HepG2 (cell line): ENCODE results near the gene FTL. TPM values are rescaled to one million over a fixed set of nuclear protein-coding genes. Genes with fewer than 3 reads are reported as not detected.

Source experiments
- FOXJ3 ChIP-seq: sonication (generic); formaldehyde crosslinking; IDR thresholded peaks from 2 replicates; pipeline ENCODE4 v1.4.0; 2020; ENCODE audit warnings: missing genetic modification reagents, mild to moderate bottlenecking, borderline replicate concordance
- HMG20A ChIP-seq: IDR thresholded peaks from 2 replicates; pipeline ENCODE4 v1.6.1; 2016; ENCODE audit warnings: borderline replicate concordance
- KDM2A ChIP-seq: sonication (generic); formaldehyde crosslinking; IDR thresholded peaks from 2 replicates; pipeline ENCODE4 v1.4.0; 2020; ENCODE audit warnings: low read depth, missing genetic modification reagents, borderline replicate concordance
- PCBP2 ChIP-seq: fragments of 200-400 bp; formaldehyde crosslinking; optimal IDR thresholded peaks from 2 replicates; pipeline ENCODE3; 2018; ENCODE audit warnings: low read length, low read depth; ENCODE audit not compliant: poor library complexity, severe bottlenecking
- SCMH1 ChIP-seq: sonication (generic); formaldehyde crosslinking; IDR thresholded peaks from 2 replicates; pipeline ENCODE4 v1.9.0; 2021; ENCODE audit warnings: missing genetic modification reagents, mild to moderate bottlenecking, borderline replicate concordance
- SKI ChIP-seq: fragments of 450-650 bp; IDR thresholded peaks from one replicate; pipeline ENCODE4 v1.6.1; 2018; ENCODE audit warnings: mild to moderate bottlenecking; ENCODE audit not compliant: partially characterized antibody
- SMAD3 ChIP-seq: sonication (generic); formaldehyde crosslinking; IDR thresholded peaks from 2 replicates; pipeline ENCODE4 v1.4.0; 2020; ENCODE audit warnings: missing genetic modification reagents
- SRY ChIP-seq: sonication (generic); formaldehyde crosslinking; IDR thresholded peaks from 2 replicates; pipeline ENCODE4 v1.8.0; 2022; ENCODE audit warnings: mild to moderate bottlenecking, missing genetic modification reagents
- THYN1 ChIP-seq: sonication (generic); formaldehyde crosslinking; IDR thresholded peaks from 2 replicates; pipeline ENCODE4 v1.8.1; 2023; ENCODE audit warnings: low read depth, mild to moderate bottlenecking, moderate library complexity, missing genetic modification reagents, borderline replicate concordance
- TP53 ChIP-seq: sonication (generic); formaldehyde crosslinking; conservative IDR thresholded peaks from 2 replicates; pipeline ENCODE4 v1.4.0; 2020; ENCODE audit warnings: missing genetic modification reagents
- ZNF30 ChIP-seq: sonication (generic); formaldehyde crosslinking; IDR thresholded peaks from 2 replicates; pipeline ENCODE4 v1.5.0; 2020; ENCODE audit warnings: mild to moderate bottlenecking, missing genetic modification reagents
- ZNF567 ChIP-seq: sonication (generic); formaldehyde crosslinking; IDR thresholded peaks from 2 replicates; pipeline ENCODE4 v1.8.1; 2023; ENCODE audit warnings: mild to moderate bottlenecking, missing genetic modification reagents, borderline replicate concordance
- polyA plus RNA-seq, 8 experiments: library from polyadenylated mRNA; depleted of rRNA in 3 of 8; stranded (reverse) in 7 of 8; unstranded in 1 of 8; fragments of >200 nt; fragmentation: Illumina TruSeq in 4 of 8; extraction: Trizol in 4 of 8; gene quantifications; 2 replicates each; pipeline versions ENCODE4 v1.2.1 to v1.2.3, GENCODE V29; 2011 to 2016; ENCODE audit warnings: low read depth in 4 of 8, missing spikeins in 1 of 8, mixed read lengths in 1 of 8; ENCODE audit not compliant: insufficient read depth in 1 of 8
- total RNA-seq, 5 experiments: library from RNA; depleted of rRNA; stranded (reverse); fragments of >200 nt; fragmentation: Illumina TruSeq; extraction: Trizol; gene quantifications; 2 replicates each; pipeline ENCODE4 v1.2.3, GENCODE V29; 2016; ENCODE audit warnings: low read depth in 1 of 5
- TF ChIP-seq, protein P1 (sequence below), 2 experiments: sonication (generic) in 1 of 2; formaldehyde crosslinking in 1 of 2; IDR thresholded peaks; 2 replicates each; pipeline versions ENCODE4 v1.6.1 to v1.9.0; 2014 to 2022; ENCODE audit warnings: antibody characterized with exemption in 1 of 2, borderline replicate concordance in 1 of 2, inconsistent platforms in 1 of 2, low read depth in 1 of 2, missing genetic modification reagents in 1 of 2
- TF ChIP-seq, protein P2 (sequence below): sonication (generic); formaldehyde crosslinking; IDR thresholded peaks from 2 replicates; pipeline ENCODE4 v1.4.0; 2020; ENCODE audit warnings: missing genetic modification reagents, borderline replicate concordance
- TF ChIP-seq, protein P3 (sequence below): IDR thresholded peaks from 2 replicates; pipeline ENCODE4 v1.6.1; 2016; ENCODE audit warnings: missing compliant biosample characterization, missing genetic modification reagents, borderline replicate concordance
- TF ChIP-seq, protein P4 (sequence below): sonication (generic); formaldehyde crosslinking; conservative IDR thresholded peaks from 2 replicates; pipeline ENCODE4 v1.8.0; 2022; ENCODE audit warnings: missing genetic modification reagents
- TF ChIP-seq, protein P5 (sequence below): IDR thresholded peaks from 2 replicates; pipeline ENCODE4 v1.6.1; 2016; ENCODE audit warnings: missing genetic modification reagents, missing compliant biosample characterization

FTL gene
- total and polyA plus RNA-seq, 2 of the 13 experiments (the other 11 are each of a cell fraction or from before 2014, with no cell fraction given) = 2,721 to 8,800 TPM

DNA sequence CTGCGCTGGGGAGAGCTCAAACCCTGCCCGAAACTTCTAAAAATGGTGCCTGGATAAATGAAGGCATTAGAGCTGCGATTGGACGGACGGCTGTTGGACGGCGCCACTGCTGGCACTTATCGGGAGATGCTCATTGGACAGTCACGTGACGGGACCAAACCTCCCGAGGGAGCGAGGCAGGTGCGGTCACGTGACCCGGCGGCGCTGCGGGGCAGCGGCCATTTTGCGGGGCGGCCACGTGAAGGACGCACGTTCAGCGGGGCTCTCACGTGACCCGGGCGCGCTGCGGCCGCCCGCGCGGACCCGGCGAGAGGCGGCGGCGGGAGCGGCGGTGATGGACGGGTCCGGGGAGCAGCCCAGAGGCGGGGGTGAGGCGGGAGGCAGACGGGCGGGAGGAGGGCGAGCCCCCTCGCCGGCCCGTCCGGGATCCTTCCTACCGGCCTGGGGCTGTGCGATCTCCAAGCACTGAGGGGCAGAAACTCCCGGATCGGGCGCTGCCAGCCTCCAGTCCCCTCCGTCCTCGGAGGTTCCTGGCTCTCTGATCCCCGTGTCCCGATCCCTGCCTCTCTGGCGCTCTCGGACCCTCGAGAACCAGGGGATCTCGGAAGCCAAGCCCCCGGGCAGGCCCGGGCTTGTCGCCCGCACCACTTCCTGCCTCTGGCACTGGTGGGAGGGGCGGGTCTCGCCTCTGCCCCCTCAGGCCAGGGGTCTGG lies 10.4 kb upstream of the FTL start, which contains the start of gene BAX (continued):
- TF ChIP-seq, protein P1, sequence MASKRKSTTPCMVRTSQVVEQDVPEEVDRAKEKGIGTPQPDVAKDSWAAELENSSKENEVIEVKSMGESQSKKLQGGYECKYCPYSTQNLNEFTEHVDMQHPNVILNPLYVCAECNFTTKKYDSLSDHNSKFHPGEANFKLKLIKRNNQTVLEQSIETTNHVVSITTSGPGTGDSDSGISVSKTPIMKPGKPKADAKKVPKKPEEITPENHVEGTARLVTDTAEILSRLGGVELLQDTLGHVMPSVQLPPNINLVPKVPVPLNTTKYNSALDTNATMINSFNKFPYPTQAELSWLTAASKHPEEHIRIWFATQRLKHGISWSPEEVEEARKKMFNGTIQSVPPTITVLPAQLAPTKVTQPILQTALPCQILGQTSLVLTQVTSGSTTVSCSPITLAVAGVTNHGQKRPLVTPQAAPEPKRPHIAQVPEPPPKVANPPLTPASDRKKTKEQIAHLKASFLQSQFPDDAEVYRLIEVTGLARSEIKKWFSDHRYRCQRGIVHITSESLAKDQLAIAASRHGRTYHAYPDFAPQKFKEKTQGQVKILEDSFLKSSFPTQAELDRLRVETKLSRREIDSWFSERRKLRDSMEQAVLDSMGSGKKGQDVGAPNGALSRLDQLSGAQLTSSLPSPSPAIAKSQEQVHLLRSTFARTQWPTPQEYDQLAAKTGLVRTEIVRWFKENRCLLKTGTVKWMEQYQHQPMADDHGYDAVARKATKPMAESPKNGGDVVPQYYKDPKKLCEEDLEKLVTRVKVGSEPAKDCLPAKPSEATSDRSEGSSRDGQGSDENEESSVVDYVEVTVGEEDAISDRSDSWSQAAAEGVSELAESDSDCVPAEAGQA (IDR thresholded peaks at IDR 0.05; ENCODE audit: low read depth) = peak; percentile 95
- TF ChIP-seq, protein P1 (CRISPR knock-in tag; IDR thresholded peaks at IDR 0.05; ENCODE audit: borderline replicate concordance) = no peak
- TF ChIP-seq PCBP2 (no peak), TP53 (CRISPR knock-in tag) (peak; percentile 99), ZNF567 (CRISPR knock-in tag) (peak; percentile 89; the same call in 1 of the 2 replicates), FOXJ3 (CRISPR knock-in tag) (peak; percentile 30; the same call in 1 of the 2 replicates), THYN1 (no peak), KDM2A (CRISPR knock-in tag) (peak; percentile 65), SRY (CRISPR knock-in tag) (no peak), HMG20A (no peak; the same call in 1 of the 2 replicates), ZNF30 (CRISPR knock-in tag) (no peak), SCMH1 (CRISPR knock-in tag) (no peak), SKI (peak; percentile 6), SMAD3 (no peak)
- TF ChIP-seq, protein P2, sequence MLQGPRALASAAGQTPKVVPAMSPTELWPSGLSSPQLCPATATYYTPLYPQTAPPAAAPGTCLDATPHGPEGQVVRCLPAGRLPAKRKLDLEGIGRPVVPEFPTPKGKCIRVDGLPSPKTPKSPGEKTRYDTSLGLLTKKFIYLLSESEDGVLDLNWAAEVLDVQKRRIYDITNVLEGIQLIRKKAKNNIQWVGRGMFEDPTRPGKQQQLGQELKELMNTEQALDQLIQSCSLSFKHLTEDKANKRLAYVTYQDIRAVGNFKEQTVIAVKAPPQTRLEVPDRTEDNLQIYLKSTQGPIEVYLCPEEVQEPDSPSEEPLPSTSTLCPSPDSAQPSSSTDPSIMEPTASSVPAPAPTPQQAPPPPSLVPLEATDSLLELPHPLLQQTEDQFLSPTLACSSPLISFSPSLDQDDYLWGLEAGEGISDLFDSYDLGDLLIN (CRISPR knock-in tag) = 0 out of 2 replicates have a peak, but pooled peaks have one; percentile 49
- TF ChIP-seq, protein P3, sequence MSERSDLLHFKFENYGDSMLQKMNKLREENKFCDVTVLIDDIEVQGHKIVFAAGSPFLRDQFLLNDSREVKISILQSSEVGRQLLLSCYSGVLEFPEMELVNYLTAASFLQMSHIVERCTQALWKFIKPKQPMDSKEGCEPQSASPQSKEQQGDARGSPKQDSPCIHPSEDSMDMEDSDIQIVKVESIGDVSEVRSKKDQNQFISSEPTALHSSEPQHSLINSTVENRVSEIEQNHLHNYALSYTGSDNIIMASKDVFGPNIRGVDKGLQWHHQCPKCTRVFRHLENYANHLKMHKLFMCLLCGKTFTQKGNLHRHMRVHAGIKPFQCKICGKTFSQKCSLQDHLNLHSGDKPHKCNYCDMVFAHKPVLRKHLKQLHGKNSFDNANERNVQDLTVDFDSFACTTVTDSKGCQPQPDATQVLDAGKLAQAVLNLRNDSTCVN (CRISPR knock-in tag) = no peak
- TF ChIP-seq, protein P4, sequence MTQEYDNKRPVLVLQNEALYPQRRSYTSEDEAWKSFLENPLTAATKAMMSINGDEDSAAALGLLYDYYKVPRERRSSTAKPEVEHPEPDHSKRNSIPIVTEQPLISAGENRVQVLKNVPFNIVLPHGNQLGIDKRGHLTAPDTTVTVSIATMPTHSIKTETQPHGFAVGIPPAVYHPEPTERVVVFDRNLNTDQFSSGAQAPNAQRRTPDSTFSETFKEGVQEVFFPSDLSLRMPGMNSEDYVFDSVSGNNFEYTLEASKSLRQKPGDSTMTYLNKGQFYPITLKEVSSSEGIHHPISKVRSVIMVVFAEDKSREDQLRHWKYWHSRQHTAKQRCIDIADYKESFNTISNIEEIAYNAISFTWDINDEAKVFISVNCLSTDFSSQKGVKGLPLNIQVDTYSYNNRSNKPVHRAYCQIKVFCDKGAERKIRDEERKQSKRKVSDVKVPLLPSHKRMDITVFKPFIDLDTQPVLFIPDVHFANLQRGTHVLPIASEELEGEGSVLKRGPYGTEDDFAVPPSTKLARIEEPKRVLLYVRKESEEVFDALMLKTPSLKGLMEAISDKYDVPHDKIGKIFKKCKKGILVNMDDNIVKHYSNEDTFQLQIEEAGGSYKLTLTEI (CRISPR knock-in tag) = no peak
- TF ChIP-seq, protein P5, sequence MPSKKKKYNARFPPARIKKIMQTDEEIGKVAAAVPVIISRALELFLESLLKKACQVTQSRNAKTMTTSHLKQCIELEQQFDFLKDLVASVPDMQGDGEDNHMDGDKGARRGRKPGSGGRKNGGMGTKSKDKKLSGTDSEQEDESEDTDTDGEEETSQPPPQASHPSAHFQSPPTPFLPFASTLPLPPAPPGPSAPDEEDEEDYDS (CRISPR knock-in tag) = peak; percentile 71
